LNCAP (cell line): ENCODE results near the gene CHCHD1.

ENCODE experiments used
- TF ChIP-seq, protein P1 (sequence below): fragments of 450-650 bp; IDR thresholded peaks from 2 replicates; pipeline ENCODE4 v1.5.1; 2017; ENCODE audit warnings: mild to moderate bottlenecking

CHCHD1 gene

GRCh38 chr10:73772281-73773151 lies 9.3 kb upstream of the CHCHD1 start:
- TF ChIP-seq, protein P1, sequence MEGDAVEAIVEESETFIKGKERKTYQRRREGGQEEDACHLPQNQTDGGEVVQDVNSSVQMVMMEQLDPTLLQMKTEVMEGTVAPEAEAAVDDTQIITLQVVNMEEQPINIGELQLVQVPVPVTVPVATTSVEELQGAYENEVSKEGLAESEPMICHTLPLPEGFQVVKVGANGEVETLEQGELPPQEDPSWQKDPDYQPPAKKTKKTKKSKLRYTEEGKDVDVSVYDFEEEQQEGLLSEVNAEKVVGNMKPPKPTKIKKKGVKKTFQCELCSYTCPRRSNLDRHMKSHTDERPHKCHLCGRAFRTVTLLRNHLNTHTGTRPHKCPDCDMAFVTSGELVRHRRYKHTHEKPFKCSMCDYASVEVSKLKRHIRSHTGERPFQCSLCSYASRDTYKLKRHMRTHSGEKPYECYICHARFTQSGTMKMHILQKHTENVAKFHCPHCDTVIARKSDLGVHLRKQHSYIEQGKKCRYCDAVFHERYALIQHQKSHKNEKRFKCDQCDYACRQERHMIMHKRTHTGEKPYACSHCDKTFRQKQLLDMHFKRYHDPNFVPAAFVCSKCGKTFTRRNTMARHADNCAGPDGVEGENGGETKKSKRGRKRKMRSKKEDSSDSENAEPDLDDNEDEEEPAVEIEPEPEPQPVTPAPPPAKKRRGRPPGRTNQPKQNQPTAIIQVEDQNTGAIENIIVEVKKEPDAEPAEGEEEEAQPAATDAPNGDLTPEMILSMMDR, result no peak

DNA sequence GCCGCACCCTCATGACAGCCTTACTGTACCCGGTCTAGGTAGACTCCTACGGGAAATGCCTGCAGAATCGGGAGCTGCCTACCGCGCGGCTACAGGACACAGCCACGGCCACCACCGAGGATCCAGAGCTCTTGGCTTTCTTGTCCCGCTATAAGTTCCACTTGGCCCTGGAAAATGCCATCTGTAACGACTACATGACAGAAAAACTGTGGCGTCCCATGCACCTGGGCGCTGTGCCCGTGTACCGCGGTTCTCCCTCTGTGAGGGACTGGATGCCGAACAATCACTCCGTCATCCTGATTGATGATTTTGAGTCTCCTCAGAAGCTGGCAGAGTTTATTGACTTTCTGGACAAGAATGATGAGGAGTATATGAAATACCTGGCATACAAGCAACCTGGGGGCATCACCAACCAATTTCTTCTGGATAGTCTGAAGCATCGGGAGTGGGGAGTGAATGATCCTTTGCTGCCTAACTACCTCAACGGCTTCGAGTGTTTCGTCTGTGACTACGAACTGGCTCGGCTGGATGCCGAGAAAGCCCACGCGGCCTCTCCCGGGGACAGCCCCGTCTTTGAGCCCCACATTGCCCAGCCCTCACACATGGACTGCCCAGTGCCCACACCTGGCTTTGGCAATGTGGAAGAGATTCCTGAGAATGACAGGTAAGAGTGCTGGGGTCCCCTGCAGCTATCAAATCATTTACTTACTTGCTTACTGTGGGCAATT lies 8.5 kb upstream of the CHCHD1 start:
- TF ChIP-seq, protein P1, result no peak

DNA sequence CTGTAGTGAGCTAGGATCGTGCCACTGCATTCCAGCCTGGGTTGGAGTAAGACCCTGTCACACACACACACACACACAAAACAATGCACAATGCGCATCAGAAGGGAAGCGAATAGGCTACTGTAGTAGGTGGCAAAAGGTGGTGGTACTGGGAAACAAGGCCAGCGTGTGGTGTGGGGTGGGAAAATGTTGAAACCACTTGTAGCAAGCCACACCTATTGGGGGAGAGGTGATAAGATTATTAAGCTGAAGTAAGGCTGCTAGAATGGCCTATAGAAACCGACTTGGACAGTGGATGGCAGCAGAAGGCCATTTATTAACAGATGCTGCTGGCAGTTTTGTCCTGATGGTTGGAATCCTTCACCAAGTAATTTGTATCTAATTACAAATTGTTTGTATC lies 7.2 kb upstream of the CHCHD1 start:
- TF ChIP-seq, protein P1, result no peak

DNA sequence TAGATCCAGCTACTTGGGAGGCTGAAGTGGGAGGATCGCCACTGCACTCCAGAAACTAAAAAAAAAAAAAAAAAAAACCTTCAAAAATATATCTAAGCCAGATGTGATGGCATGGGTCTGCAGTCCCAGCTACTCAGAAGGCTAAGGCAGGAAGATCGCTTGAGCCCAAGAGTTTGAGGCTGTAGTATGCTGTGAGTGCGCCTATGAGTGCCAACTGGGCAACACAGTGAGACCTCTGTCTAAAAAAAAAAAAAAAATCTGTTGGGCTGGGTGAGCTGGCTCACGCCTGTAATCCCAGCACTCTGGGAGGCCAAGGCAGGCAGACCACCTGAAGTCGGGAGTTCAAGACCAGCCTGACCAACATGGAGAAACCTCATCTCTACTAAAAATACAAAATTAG lies 2.8 kb upstream of the CHCHD1 start:
- TF ChIP-seq, protein P1, result no peak

DNA sequence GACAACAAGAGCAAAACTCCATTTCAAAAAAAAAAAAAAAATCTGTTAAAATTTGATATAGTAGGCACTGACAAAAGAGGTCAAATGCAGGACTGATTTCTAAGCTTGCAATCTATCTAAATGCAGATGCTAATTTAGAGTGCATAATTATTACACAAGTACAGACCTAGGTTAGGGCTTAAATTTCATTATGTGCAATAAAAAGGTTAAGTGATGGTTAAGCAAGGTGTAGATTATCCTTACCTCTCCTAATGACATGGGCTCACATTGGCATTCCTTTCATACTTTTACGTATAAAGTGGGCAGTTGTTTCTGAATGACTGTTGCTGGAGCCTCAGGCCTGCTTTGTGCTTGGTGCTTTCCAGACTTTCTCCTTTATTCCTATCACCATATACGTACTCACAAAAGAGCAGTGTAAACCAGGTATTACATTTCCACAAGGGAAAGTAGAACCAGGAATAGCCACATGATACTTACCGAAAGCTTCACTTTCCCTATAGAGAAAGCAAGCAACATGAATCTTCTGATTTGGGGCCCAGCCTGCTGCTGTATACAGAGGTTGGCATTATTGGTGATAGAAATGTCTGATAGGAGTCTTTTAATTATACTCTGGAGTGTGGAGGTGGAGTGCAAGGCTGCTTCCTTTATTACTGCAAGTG lies 2.2 kb upstream of the CHCHD1 start:
- TF ChIP-seq, protein P1, result no peak

DNA sequence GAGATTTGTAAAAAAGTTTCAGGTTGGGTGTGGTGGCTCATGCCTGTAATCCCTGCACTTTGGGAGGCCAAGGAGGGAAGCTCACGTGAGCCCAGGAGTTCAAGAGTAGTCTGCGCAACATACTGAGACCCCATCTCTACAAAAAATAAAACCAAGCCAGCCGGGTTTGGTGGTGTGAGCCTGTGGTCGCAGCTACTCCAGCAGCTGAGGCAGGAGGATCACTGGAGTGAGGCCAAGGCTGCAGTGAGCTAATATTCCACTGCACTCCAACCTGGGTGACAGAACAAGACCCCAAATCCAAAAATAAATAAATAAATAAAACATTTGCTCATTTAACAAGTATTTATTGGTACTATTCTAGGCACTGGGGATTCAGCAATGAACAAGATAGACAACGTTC lies 1.5 kb upstream of the CHCHD1 start:
- TF ChIP-seq, protein P1, result no peak

DNA sequence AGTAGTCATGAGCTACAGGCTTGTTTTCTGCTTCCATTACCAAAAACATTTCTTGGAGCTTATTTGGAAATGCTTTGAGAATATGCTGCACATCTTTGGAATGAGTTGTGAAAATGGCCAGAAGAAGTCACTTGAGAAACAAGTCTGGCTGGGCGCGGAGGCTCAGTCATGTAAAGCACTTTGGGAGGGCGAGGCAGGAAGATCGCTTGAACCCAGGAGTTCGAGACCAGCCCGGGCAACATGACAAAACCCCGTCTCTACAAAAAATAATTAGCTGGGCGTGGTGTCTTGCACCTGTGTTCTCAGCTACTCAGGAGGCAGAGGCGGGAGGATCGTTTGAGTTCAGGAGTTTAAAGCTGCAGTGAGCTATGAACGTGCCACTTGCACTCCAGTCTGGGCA lies 882 bp upstream of the CHCHD1 start:
- TF ChIP-seq, protein P1, result no peak
